ENCODE results near the gene TOR1AIP1.
"Not testable (repeated sequence)": the region's sequence is repeated elsewhere in the genome, so short reads cannot be mapped to it uniquely, and the experiment has no call there.

The TOR1AIP1 gene, protein sequence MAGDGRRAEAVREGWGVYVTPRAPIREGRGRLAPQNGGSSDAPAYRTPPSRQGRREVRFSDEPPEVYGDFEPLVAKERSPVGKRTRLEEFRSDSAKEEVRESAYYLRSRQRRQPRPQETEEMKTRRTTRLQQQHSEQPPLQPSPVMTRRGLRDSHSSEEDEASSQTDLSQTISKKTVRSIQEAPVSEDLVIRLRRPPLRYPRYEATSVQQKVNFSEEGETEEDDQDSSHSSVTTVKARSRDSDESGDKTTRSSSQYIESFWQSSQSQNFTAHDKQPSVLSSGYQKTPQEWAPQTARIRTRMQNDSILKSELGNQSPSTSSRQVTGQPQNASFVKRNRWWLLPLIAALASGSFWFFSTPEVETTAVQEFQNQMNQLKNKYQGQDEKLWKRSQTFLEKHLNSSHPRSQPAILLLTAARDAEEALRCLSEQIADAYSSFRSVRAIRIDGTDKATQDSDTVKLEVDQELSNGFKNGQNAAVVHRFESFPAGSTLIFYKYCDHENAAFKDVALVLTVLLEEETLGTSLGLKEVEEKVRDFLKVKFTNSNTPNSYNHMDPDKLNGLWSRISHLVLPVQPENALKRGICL

DNA sequence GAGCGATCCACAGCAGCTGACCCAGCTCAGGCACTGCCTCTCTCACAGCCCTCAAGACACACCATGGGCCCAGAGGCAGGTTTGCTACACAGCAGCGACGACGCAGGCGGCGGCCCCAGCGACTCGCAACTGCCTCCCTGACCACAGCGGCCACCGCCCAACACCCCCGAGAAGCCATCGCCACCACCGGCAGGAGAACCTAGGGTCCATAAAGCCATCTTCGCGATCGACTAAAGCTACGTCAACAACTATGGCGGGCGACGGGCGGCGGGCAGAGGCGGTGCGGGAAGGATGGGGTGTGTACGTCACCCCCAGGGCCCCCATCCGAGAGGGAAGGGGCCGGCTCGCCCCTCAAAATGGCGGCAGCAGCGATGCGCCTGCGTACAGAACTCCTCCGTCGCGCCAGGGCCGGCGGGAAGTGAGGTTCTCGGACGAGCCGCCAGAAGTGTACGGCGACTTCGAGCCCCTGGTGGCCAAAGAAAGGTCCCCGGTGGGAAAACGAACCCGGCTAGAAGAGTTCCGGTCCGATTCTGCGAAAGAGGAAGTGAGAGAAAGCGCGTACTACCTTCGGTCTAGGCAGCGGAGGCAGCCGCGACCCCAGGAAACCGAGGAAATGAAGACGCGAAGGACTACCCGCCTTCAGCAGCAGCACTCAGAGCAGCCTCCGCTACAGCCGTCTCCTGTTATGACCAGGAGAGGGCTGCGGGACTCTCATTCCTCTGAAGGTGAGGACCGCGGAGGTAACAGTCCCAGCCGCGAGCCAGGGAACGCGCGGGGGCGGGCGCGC lies at the start of gene TOR1AIP1:
TOR1AIP1 (plus strand) TSS at position 33 of the 787 bp plus-strand sequence; CDS start at position 251, 218 bp downstream.
- DNase-seq: peak; percentile 99

DNA sequence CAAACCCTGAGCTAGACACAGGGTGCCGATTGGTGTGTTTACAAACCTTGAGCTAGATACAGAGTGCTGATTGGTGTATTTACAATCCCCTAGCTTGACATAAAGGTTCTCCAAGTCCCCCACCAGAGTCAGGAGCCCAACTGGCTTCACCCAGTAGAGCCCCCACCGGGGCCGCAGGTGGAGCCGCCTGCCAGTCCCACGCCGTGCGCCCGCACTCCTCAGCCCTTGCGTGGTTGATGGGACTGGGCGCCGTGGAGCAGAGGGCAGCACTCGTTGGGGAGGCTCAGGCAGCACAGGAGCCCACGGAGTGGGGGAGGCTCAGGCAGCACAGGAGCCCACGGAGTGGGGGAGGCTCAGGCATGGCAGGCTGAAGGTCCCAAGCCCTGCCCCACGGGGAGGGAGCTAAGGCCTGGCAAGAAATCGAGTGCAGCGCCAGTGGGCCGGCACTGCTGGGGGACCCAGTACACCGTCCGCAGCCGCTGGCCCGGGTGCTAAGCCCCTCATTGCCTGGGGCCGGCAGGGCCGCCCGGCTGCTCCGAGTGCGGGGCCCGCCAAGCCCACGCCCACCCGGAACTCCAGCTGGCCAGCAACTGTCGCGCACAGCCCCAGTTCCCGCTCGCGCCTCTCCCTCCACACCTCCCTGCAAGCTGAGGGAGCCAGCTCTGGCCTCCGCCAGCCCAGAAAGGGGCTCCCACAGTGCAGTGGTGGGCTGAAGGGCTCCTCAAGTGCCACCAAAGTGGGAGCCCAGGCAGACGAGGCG lies 45.2 kb upstream of the TOR1AIP1 start:
- not testable (repeated sequence) for DNase-seq

DNA sequence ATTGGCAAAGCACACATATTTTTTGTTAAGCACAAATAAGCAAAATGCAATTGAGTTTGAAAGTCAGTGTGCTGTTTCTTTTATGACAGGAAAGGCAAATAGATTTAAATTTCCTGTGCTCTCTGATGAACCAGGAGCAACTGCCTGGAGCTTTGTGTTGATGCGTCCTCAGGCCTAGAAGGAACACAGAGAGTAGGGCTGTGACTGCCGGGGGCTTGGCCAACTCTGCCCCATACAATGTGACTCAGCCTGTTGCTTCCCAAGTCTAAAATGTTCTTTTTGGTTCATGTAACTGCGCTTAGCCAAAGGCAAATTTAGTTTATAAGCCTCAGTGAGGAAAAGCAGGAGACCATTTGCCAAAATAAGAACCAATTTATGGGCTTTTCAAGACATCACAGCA lies 42.0 kb upstream of the TOR1AIP1 start:
- no peak for DNase-seq

DNA sequence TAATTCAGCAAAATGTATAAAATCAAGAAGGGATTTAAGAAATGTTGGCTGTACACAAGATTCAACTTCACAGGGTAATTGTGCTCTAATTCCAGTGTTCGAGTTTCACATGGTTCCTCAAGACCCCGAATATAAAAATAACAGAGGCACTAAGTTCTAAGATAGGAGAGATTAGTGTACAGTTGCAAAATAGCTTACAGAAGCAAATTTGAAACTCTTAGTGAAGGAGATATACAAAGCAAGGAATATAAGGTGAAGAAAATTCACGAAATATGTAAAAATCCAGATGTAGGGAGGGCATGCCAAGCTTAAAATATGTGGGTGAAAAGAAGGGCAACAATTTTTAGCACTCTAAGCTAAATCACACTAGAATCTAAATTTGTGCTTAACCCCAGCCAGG lies 33.9 kb upstream of the TOR1AIP1 start:
- no peak for DNase-seq

DNA sequence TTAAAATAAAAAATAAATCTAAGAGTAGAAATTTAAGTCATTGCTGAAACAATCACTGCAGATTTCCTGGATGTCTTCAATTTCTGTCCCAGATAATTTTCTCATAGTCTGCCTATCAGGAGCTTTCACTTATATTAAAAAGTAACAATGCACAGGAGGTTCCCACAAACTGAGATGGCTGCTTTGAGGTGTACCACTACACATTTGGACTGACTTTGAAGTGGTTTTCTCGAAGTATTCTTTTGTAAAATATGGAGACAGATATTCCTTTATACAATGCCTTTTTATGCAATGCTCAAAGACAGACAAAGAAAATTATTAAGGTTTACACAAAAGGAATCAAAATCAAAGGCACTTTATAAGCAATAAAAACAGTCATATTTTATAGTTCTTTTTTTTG lies 29.0 kb upstream of the TOR1AIP1 start:
- DNase-seq: no peak

- not testable (repeated sequence) for DNase-seq
These were observed 26.3 kb upstream of the TOR1AIP1 start for GRCh38 chr1:179855831-179856230.

- DNase-seq: no peak
These were observed 25.8 kb upstream of the TOR1AIP1 start for GRCh38 chr1:179856296-179856695.

GRCh38 chr1:179857009-179857408 lies 25.1 kb upstream of the TOR1AIP1 start:
- no peak for DNase-seq

DNA sequence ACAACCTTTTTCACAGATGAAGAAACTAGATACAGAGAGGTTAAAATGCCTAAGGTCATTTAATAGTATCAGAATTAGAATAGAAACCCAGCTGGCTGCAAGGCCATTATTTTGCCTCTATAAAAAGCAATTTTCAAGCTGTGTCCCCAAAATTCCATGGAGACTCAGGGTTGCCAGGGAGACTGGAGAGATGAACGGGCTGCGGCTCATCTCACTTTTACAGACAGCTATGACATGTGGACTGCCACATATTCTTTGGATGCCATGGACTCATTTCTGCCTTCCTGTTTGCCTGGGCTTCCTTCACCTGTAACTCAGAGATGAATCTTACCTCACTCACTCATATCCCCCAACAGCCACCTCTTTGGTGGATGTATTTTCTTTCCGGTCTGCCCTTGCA lies 21.4 kb upstream of the TOR1AIP1 start:
- DNase-seq: no peak

GRCh38 chr1:179865377-179865776 lies 16.7 kb upstream of the TOR1AIP1 start:
- DNase-seq: no peak

DNA sequence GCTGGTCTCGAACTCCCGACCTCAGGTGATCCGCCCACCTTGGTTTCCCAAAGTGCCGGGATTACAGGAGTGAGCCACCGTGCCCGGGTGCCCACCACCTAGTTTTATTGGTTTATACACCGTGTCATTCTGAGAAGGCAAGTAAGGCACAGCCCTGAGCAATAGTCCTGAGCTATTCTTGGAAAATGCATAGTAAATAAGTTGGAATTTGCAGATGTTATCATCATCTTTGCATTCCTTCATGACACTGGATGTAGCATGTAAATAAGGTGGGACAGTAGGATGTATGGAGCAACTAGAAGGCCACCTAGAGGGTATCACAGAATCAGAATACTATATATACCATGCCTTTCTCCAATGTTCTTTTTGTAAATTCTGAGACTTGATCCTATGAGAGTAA lies 15.5 kb upstream of the TOR1AIP1 start:
- DNase-seq: no peak

GRCh38 chr1:179867493-179868330 lies 14.4 kb upstream of the TOR1AIP1 start:
- peak; percentile 42 for DNase-seq

DNA sequence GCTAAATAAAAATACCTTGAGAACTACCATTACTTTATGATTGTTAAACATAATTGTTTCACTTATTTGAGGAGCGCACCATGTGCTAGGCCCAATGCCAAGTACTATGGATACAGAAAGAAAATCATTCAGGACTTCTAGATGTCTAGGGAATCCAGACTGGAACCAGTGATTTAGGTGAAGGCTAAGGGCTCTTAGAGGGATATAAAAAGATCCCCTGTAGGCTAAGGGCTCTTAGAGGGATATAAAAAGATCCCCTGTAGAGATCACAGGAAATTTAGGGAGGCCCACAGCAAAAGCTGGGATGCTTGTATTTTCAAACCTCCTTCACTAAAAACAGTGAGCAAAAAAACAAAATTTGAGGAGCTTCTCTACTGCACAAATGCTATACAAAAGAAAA lies 11.2 kb upstream of the TOR1AIP1 start:
- peak; percentile 17 for DNase-seq

- DNase-seq: no peak
These were observed 10.1 kb upstream of the TOR1AIP1 start for GRCh38 chr1:179871940-179872339.

DNA sequence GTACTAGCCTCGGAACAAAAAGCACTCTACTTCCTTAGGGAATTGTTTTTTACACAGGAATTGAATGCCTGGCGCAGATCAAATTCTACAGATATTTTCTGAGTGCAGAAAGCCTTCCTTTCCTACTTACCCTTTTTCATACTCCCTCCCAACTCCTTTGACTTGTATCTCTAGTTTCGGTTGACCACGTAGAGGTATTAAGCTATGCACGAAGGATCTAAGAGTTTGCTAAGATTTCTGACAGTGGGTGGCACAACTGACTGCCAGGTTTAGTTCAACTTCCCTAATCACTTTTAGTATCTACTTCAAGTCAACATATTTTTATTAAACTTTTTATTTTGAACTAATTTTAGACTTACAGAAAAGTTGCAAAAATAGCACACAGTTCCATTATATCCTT lies 9.5 kb upstream of the TOR1AIP1 start:
- DNase-seq: no peak

DNA sequence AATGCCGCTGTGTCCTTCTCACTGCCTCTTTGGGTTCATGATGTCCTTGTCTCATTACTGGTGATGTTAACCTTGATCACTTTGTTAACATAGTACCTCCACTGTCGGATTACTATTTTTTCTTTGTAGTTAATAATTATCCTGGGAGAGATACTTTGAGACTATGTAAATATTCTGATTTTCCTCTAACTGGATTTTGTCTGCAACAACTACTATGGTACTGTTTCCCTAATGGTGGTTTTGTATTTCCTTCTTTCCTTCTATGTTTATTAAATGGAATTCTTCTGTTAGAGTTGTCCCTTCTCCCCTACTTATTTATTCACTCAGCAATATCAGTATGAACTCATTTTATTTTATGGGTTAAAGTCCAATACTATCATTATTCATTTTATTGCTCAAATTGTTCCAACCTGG lies 8.6 kb upstream of the TOR1AIP1 start:
- no peak for DNase-seq

GRCh38 chr1:179875596-179876299 lies 6.3 kb upstream of the TOR1AIP1 start:
- no peak for DNase-seq

- no peak for DNase-seq
These were observed 5.8 kb upstream of the TOR1AIP1 start for GRCh38 chr1:179876300-179876715.

DNA sequence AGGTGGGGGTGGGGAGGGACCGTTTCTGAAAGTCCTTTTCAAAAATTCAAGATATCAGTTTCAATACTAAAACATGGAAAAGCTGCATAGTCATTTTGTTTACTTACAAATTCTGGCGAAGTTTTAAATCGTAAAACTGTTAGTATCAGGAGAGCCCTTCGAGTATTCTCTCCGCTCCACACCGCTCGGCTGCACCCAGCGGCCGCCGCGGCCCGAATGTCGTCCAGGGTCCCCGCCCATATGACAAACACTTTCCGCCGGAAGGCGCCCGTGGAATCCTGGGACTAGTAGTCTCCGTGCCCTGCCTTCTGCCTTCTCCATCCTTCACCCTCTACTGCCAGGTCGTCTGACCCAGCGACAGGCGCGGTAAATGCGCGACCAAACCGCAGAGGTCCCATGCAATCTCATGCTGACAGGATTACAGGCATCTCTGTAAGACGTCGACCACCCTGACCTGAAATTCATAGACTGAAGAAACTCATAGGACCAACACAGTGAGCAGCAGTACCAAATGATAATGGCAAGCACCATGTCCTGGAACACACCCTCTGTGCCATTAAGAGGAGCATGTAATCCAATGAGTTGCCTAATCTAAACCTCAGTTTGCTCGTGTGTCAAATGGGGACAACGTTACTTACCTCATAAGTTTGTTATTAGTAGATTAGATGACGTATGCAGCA lies 4.4 kb upstream of the TOR1AIP1 start, which contains the start of gene TOR1AIP2:
TOR1AIP2 (minus strand) TSS at position 218 of the 680 bp plus-strand sequence. CDS start 25,138 bp downstream, outside the sequence.
- peak; percentile 88 for DNase-seq

DNA sequence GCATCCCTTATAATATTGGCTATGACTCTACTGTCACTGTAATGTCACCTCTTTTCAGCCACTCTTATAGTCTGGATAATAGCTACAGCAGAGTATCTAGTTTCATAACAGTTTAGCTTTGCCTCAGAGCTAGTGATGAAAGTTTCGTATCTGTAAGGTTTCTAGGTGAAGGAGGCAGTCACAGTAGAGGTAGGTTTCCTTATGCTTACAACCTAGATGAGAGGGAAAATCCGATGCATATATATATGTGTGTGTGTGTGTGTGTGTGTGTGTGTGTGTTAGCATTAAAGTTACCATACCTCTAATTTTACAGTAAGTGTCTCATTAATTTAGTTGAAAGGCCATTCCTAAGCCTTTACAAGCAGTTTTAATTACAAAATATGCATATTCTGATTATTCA lies 2.3 kb upstream of the TOR1AIP1 start:
- DNase-seq: no peak

Measured in NCI-H2227 treated with DMSO at 0.1 percent for 48 hours (cell line).